OCI-M2 (cell line): Measurements from ENCODE around the gene TJP3.
"Not testable (repeated sequence)": the region's sequence is repeated elsewhere in the genome, so short reads cannot be mapped to it uniquely, and the experiment has no call there.

Experiments used
- DNase-seq: peaks from one replicate; lab custom pipeline; 2025; ENCODE audit not compliant: unreplicated experiment; lab: John Stamatoyannopoulos, UW

The TJP3 gene

GRCh38 chr19:3740431-3740830 is 32.2 kb downstream of the TJP3 start:
- no peak for DNase-seq

GRCh38 chr19:3743486-3743885 is 35.3 kb downstream of the TJP3 start:
- no peak for DNase-seq

- DNase-seq: no peak
Measured at GRCh38 chr19:3745363-3746045, 37.3 kb downstream of the TJP3 start.

- DNase-seq: no peak
Measured at GRCh38 chr19:3746371-3747056, 38.3 kb downstream of the TJP3 start.

DNA sequence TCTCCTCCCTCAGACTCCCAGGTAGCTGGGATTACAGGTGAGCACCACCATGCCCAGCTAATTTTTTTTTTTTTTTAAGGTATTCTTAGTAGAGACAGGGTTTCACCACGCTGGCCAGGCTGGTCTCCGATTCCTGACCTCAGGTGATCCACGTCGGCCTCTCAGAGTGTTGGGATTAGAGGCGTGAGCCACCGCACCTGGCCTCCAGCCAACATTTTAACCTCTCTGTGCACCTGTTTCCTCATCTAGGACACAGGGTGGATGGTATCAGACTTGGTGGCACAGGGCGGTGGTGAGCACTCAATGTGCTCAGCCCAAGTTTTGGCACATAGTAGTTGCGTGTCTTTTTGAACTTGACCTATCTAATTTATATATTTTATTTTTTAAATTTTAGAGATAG is 40.8 kb downstream of the TJP3 start:
- no peak for DNase-seq

DNA sequence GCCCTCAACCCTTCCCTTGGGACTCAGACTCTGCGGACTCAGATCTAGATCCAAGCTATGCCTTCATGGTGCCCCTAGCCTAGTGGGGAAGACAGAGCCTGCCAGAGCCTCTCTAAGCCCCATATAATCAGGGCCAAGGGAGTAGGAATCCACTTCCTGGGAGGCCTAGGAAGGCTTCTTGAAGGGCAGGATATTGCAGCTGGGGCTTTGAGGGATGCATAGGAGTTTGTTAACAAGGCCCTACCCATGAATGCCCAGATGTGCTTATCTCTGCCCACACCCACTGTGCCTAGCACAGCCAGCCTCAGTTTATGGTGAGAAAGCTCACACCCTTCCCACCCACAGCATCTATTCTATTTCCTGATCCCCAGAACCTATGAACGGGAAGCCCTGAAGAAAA is 42.0 kb downstream of the TJP3 start:
- DNase-seq: no peak

GRCh38 chr19:3751236-3751635 is 43.1 kb downstream of the TJP3 start:
- no peak for DNase-seq

GRCh38 chr19:3752492-3752891 is 44.3 kb downstream of the TJP3 start:
- DNase-seq: no peak

GRCh38 chr19:3753631-3754410 is 45.6 kb downstream of the TJP3 start:
- no peak for DNase-seq

DNA sequence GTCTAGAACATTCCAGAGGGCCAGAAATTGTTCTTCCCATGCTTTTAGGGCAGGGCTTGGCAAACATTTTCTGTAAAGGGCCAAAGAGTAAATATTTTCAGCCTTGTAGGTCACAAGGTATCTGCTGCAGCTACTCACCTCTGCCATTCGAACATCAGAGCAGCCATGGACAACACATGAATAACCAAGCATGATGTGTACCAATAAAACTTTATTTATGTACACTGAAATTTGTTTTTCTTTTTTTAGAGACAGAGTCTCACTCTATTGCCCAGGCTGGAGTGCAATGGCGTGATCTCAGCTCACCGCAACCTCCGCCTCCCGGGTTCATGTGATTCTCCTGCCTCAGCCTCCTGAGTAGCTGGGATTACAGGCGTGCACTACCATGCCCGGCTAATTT is 49.5 kb downstream of the TJP3 start:
- DNase-seq: not testable (repeated sequence)

GRCh38 chr19:3758297-3758696 is 50.1 kb downstream of the TJP3 start:
- not testable (repeated sequence) for DNase-seq

- no peak for DNase-seq
Measured at GRCh38 chr19:3759482-3760254, 51.5 kb downstream of the TJP3 start.

GRCh38 chr19:3760871-3761361 is 52.7 kb downstream of the TJP3 start:
- no peak for DNase-seq

GRCh38 chr19:3761382-3762129 is 53.4 kb downstream of the TJP3 start, which contains the start of gene APBA3:
TSS of gene APBA3 (minus strand) at chr19:3761692. CDS start at chr19:3760264, 1,428 bp downstream.
- DNase-seq: peak; percentile 44

DNA sequence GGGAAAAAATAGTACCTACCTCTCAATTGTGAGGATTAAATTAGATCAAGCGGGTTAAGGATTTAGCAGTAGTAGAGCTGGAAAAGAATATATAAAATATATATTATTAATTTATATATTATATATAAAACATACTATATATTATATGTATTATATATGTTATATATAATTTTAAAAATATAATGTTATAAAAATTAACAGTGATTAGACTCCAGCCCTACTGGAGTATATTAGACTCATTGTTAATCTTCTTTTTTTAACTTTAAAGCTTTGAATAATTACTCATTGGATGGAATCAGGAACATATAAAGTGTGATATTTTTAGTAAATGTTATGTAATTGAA is 53.9 kb downstream of the TJP3 start:
- no peak for DNase-seq

DNA sequence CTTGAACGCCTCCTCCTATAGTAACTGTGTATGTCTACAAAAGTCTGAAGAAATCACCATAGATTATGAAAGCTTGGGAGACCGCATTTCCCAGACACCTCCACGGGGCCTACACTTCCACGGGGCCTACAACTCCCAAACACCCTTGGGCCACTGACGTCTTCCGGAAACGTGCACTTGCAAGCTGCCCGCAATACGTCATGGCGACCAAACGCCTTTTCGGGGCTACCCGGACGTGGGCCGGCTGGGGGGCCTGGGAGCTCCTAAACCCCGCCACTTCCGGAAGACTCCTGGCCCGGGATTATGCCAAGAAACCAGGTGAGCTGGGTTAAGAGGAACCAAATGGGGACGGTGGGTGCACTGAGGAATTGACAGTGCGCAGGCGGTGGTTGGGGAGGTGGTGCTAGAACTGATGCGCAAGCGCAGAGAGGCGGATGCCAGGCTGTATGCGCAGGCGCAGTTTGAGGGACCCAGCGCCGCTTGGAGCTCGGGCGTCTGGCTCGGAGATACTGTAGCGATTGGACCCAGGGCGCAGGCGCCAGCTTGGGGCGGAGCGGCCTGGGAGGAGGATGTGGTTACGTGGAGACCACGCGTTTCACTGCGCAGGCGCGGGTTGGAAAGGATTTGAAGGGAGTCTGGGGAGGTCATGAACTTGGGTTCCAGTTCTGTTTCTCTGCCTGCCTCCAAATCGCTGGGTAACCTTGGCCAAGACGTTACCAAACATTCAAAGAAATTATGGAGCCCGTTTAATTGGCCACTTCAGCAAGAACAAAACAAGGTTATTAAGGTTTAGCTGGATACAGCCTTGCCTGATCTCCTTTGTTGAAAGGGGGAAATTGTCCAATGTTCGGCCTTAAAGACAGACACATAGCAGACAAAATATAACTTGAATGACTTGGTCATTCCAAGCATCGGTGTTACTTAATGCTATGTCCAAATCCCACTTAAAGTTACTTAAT is 54.6 kb downstream of the TJP3 start, which contains the start of gene MRPL54:
TSS of gene MRPL54 (plus strand) at position 182 of the 959 bp plus-strand sequence. CDS start at position 201, 19 bp downstream.
- peak; percentile 90 for DNase-seq

- DNase-seq: no peak
Measured at GRCh38 chr19:3765121-3765520, 56.9 kb downstream of the TJP3 start.

DNA sequence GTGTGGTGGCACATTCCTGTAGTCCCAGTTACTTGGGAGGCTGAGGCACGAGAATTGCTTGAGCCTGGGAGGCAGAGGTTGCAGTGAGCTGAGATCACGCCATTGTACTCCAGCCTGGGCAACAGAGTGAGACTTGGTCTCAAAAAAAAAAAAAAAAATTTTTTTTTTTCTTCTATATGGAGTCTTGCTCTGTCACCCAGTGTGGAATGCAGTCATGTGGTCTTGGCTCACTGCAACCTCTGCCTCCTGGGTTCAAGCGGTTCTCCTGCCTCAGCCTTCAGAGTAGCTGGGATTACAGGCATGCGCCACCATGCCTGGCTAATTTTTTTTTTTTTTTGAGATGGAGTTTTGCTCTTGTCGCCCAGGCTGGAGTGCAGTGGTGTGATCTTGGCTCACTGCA is 57.6 kb downstream of the TJP3 start:
- not testable (repeated sequence) for DNase-seq

DNA sequence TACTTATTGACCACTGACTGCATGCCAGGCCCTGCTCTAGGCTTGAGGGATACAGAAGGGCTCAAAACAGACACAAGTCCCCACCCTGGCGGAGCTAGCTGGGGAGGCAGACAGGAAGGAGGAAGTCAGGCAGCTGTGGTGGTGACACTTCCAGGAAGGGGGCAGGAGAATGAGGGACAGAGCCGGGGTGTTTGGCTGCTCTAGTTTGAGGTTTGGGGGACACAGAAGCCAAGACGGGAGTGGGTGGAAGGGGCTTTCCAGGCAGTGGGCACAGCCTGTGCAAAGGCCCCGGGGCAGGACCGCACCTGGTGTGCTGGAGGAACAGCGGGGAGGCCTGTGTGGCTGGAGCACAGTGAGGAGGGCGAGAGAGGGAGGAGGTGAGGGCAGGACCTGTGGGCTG is 58.3 kb downstream of the TJP3 start:
- DNase-seq: no peak
